Vagina (tissue), 2 donors: ENCODE data around the gene RELL1. TPM values are rescaled to one million over a fixed set of nuclear protein-coding genes. Genes with fewer than 3 reads are reported as not detected.

Source experiments
- DNase-seq, 2 donors: peaks; one replicate each; pipeline ENCODE4 v3.0.0-alpha.2; 2017; ENCODE audit errors: extremely low spot score in 2 of 2
- H3K27ac ChIP-seq: fragments of 200-600 bp; sonication (generic); one replicate; pipeline ENCODE4 v1.5.1; 2019
- H3K27me3 ChIP-seq: fragments of 200-600 bp; sonication (generic); one replicate; pipeline ENCODE4 v1.5.1; 2019
- H3K36me3 ChIP-seq, 2 donors: fragments of 200-600 bp; sonication (generic); one replicate each; pipeline ENCODE4 v1.5.1; 2017 to 2019
- H3K4me1 ChIP-seq: fragments of 200-600 bp; sonication (generic); one replicate; pipeline ENCODE4 v1.5.1; 2019
- H3K4me3 ChIP-seq, 2 donors: fragments of 200-600 bp; sonication (generic); 1 replicate in 1 of 2; 2 replicates in 1 of 2; pipeline ENCODE4 v1.5.1; 2016 to 2019
- H3K9me3 ChIP-seq: fragments of 200-600 bp; sonication (generic); one replicate; pipeline ENCODE4 v1.5.1; 2019
- CTCF ChIP-seq, 3 experiments: fragments of 450-650 bp in 2 of 3; fragments of 200-600 bp in 1 of 3; sonication (generic) in 1 of 3; IDR thresholded peaks; one replicate each; pipeline ENCODE4 v1.5.1; 2017 to 2019; ENCODE audit warnings: antibody characterized with exemption in 3 of 3, mild to moderate bottlenecking in 2 of 3, moderate library complexity in 2 of 3
- POLR2A ChIP-seq, 2 donors: fragments of 450-650 bp; IDR thresholded peaks; one replicate each; pipeline ENCODE4 v1.6.1; 2017; ENCODE audit warnings: antibody characterized with exemption in 2 of 2, mild to moderate bottlenecking in 2 of 2, moderate library complexity in 2 of 2
- POLR2AphosphoS5 ChIP-seq, 2 donors: sonication (generic); formaldehyde crosslinking; IDR thresholded peaks; one replicate each; pipeline ENCODE4 v1.9.0; 2017; ENCODE audit warnings: antibody characterized with exemption in 2 of 2, mild to moderate bottlenecking in 2 of 2, low read depth in 1 of 2; ENCODE audit not compliant: insufficient read depth in 1 of 2
- intact Hi-C: fragments of 100-400 bp; cut with DNase I; formaldehyde crosslinking; loops from one replicate; pipeline ENCODE4 v1.15.1; 2023
- total RNA-seq: library from RNA; depleted of rRNA; stranded (reverse); fragments of >200 nt; gene quantifications from one replicate; pipeline ENCODE4 v1.2.3, GENCODE V29; 2016

The RELL1 gene
- total RNA-seq, 1 donor from 2014 or later = 38.8 TPM

- Histone ChIP-seq H3K4me3 (no peak overlapping the region), H3K36me3 (no peaks in the 10 kb centered on the region), H3K4me1 (peaks cover 10% of the 10 kb centered on the region), H3K9me3 (no peaks in the 10 kb centered on the region), H3K27me3 (no peaks in the 10 kb centered on the region), H3K27ac (no peak overlapping the region)
- TF ChIP-seq CTCF (IDR thresholded peaks at IDR 0.05) = no peak
- TF ChIP-seq POLR2A (IDR thresholded peaks at IDR 0.05) = no peak
- no peak for TF ChIP-seq POLR2AphosphoS5 (IDR thresholded peaks at IDR 0.05; ENCODE audit: insufficient read depth in 1 of 2, low read depth in 1 of 2)
- no peak for DNase-seq
- intact Hi-C loops = no loop called here
Observed at GRCh38 chr4:37627263-37627662, 58.9 kb downstream of the RELL1 start.

GRCh38 chr4:37625499-37625898, 60.7 kb downstream of the RELL1 start:
- H3K4me1 ChIP-seq = peaks cover 10% of the 10 kb centered on the region
- DNase-seq = no peak
- H3K9me3 ChIP-seq = no peaks in the 10 kb centered on the region
- no peaks in the 10 kb centered on the region for H3K36me3 ChIP-seq
- no peak overlapping the region for H3K4me3 ChIP-seq
- TF ChIP-seq POLR2A (IDR thresholded peaks at IDR 0.05) (no peak), POLR2AphosphoS5 (IDR thresholded peaks at IDR 0.05; ENCODE audit: insufficient read depth in 1 of 2, low read depth in 1 of 2) (no peak), CTCF (IDR thresholded peaks at IDR 0.05) (no peak)
- intact Hi-C loops = no loop called here
- no peaks in the 10 kb centered on the region for H3K27me3 ChIP-seq
- no peak overlapping the region for H3K27ac ChIP-seq

GRCh38 chr4:37623940-37624339, 62.2 kb downstream of the RELL1 start:
- TF ChIP-seq POLR2AphosphoS5 (IDR thresholded peaks at IDR 0.05; ENCODE audit: insufficient read depth in 1 of 2, low read depth in 1 of 2) = no peak
- no peak for TF ChIP-seq CTCF (IDR thresholded peaks at IDR 0.05)
- no peak for TF ChIP-seq POLR2A (IDR thresholded peaks at IDR 0.05)
- Histone ChIP-seq H3K27me3 (no peaks in the 10 kb centered on the region), H3K4me1 (peaks cover 6% of the 10 kb centered on the region), H3K9me3 (no peaks in the 10 kb centered on the region), H3K36me3 (no peaks in the 10 kb centered on the region), H3K27ac (no peak overlapping the region), H3K4me3 (no peak overlapping the region)
- DNase-seq = no peak
- intact Hi-C loops = no loop called here

GRCh38 chr4:37623125-37623524, 63.1 kb downstream of the RELL1 start:
- Histone ChIP-seq H3K4me3 (no peak overlapping the region), H3K27ac (no peak overlapping the region), H3K9me3 (no peaks in the 10 kb centered on the region), H3K4me1 (no peaks in the 10 kb centered on the region), H3K27me3 (no peaks in the 10 kb centered on the region), H3K36me3 (no peaks in the 10 kb centered on the region)
- DNase-seq = no peak
- no peak for TF ChIP-seq CTCF (IDR thresholded peaks at IDR 0.05)
- TF ChIP-seq POLR2AphosphoS5 (IDR thresholded peaks at IDR 0.05; ENCODE audit: insufficient read depth in 1 of 2, low read depth in 1 of 2) = no peak
- TF ChIP-seq POLR2A (IDR thresholded peaks at IDR 0.05) = no peak
- intact Hi-C loops = no loop called here

GRCh38 chr4:37620176-37620575, 66.0 kb downstream of the RELL1 start:
- intact Hi-C loops = no loop called here
- no peak overlapping the region for H3K4me3 ChIP-seq
- H3K4me1 ChIP-seq = no peaks in the 10 kb centered on the region
- H3K36me3 ChIP-seq = no peaks in the 10 kb centered on the region
- no peak overlapping the region for H3K27ac ChIP-seq
- no peak for DNase-seq
- TF ChIP-seq POLR2A (IDR thresholded peaks at IDR 0.05) (no peak), POLR2AphosphoS5 (IDR thresholded peaks at IDR 0.05; ENCODE audit: insufficient read depth in 1 of 2, low read depth in 1 of 2) (no peak), CTCF (IDR thresholded peaks at IDR 0.05) (no peak)
- H3K9me3 ChIP-seq = no peaks in the 10 kb centered on the region
- H3K27me3 ChIP-seq = no peaks in the 10 kb centered on the region
